Activated CD8-positive, alpha-beta memory T cell treated with anti-CD3 and anti-CD28 coated beads for 4 hours (primary cell): ENCODE results near the gene UBR7.
A peak's percentile ranks its signal among the peaks of the same experiment; 100 is the strongest.
"Not testable (repeated sequence)": the region's sequence is repeated elsewhere in the genome, so short reads cannot be mapped to it uniquely, and the experiment has no call there.

ENCODE experiments used
- DNase-seq, 2 donors: peaks; one replicate each; pipeline ENCODE4 v3.0.0-alpha.2; 2020; ENCODE audit warnings: low read depth in 2 of 2

Gene UBR7, protein sequence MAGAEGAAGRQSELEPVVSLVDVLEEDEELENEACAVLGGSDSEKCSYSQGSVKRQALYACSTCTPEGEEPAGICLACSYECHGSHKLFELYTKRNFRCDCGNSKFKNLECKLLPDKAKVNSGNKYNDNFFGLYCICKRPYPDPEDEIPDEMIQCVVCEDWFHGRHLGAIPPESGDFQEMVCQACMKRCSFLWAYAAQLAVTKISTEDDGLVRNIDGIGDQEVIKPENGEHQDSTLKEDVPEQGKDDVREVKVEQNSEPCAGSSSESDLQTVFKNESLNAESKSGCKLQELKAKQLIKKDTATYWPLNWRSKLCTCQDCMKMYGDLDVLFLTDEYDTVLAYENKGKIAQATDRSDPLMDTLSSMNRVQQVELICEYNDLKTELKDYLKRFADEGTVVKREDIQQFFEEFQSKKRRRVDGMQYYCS

DNA sequence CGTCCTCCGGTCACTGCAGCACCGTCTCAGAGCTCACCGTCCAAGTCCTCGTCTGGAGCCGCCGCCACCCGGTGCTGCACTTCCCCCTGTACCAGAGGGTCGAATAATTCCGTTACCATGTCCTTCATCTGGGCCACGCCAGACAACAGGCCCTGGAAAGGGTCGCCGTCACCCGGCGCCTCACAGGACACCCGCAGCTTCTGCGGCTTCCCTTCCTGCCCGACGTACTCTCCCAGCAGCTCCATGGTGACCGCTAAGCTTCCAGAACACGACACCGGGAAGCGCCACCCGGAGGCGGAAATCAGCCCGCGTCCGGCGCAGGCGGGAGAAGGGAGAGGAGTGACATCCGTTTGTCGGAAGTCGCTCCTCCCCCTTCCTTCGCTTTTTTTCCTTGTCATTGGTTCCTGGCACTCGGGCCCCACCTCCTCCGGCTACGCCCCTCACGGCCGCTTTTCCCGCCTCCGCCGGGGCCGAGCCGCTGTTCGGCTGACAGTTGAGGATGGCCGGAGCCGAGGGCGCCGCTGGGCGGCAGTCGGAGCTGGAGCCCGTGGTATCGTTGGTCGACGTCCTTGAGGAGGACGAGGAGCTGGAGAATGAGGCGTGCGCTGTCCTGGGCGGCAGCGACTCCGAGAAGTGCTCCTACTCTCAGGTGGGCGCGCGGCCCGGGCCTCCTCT lies at the start of gene UBR7, which contains the start of gene GON7:
TSS of gene UBR7 (plus strand) at position 464 of the 675 bp plus-strand sequence. CDS start at position 500, 36 bp downstream.
TSS of gene GON7 (minus strand) at position 273 of the 675 bp plus-strand sequence. CDS start at position 245, 28 bp downstream.
- peak; percentile 72 for DNase-seq

DNA sequence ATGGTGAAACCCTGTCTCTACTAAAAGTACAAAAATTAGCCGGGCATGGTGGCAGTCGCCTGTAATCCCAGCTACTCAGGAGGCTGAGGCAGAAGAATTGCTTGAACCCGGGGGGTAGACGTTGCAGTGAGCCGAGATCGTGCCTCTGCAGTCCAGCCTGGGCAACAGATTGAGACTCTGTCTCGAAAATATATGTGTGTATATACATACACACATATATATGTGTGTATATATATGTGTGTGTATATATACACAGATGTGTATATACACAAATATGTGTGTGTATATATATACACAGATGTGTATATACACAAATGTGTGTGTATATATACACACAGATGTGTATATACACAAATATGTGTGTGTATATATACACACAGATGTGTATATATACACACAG lies 48.7 kb upstream of the UBR7 start:
- DNase-seq, result not testable (repeated sequence)

DNA sequence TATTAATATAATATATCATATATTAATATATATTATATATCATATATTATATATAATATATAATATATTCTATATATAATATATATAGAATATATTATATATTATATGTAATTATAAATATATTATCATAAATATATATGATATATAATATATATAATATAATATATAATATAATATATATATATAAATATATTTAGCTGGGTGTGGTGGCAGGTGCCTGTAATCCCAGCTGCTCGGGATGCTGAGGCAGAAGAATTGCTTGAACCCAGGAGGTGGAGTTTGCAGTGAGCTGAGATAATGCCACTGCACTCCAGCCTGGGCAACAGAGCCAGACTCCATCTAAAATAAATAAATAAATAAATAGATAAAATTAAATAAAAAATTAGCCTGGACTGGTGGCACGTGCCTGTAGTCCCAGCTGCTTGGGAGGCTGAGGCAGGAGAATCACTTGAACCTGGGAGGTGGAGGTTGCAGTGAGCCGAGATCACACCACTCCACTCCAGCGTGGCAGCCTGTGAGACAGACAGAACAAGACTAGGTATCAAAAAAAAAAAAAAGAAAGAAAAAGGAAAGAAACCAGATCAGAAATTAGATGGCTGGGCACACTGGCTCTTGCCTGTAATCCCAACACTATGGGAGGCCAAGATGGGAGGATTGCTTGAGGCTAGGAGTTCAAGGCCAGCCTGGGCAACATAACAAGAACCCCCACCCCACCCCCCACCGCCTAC lies 47.3 kb upstream of the UBR7 start:
- DNase-seq, result not testable (repeated sequence)

DNA sequence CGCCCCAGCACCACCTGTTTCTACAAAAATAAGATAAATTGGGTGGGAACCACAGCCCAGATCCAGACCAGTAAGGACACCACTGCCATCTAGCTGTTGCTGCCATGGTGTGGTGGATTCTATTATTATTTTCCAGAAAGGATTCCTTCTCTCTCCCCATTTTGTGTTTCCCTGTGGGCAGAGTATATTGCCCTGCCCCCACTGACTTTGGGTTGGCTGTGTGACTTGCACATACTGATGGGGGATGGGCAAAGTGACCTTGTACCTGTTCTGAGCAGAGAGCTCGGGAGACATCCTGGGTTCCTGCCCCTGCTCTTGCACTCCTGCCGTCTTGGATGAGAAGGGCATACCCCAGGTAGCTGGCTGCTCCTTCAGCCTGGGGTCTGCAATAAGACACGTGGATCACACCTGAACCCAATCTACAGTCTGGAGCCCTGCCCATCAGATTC lies 46.7 kb upstream of the UBR7 start:
- no peak for DNase-seq

DNA sequence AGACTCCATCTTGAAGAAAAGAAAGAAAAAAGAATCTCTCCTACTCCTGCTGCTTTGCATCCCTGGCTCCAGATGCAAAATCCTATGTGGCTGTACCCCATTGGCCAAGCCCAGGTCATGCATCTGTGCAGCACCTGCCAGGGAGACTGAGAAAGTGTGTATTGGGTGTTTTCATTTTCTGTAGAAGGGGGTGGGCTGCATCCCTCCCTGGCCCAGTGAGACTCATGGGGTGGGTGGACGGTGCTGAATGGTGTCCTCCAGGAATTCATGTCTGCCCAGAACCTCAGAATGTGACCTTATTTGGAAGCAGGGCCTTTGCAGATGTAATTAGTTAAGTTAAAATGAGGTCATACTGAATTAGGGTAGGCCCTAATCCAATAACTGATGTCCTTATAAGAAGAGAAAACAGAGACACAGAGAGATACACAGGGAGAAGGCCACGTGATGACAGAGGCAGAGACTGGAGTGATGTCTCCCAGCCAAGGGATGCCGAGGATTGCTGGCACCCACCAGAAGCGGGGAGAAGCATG lies 45.6 kb upstream of the UBR7 start:
- no peak for DNase-seq

DNA sequence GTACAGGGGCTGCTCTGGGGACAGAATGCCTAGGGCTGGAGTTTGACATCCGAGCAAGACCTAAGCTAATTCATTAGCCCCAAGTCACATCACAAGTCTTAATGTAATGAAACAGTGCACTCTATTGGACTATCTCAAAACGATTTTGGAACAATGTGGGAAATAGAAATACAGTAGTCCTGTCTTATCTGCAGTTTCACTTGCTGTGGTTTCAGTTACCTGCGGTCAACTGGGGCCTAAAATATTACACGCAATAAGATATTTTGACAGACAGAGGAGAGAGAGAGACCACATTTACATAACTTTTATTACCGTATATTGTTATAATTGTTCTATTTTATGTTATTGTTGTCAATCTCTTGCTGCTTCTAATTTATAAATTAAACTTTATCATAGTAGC lies 43.5 kb upstream of the UBR7 start:
- no peak for DNase-seq

DNA sequence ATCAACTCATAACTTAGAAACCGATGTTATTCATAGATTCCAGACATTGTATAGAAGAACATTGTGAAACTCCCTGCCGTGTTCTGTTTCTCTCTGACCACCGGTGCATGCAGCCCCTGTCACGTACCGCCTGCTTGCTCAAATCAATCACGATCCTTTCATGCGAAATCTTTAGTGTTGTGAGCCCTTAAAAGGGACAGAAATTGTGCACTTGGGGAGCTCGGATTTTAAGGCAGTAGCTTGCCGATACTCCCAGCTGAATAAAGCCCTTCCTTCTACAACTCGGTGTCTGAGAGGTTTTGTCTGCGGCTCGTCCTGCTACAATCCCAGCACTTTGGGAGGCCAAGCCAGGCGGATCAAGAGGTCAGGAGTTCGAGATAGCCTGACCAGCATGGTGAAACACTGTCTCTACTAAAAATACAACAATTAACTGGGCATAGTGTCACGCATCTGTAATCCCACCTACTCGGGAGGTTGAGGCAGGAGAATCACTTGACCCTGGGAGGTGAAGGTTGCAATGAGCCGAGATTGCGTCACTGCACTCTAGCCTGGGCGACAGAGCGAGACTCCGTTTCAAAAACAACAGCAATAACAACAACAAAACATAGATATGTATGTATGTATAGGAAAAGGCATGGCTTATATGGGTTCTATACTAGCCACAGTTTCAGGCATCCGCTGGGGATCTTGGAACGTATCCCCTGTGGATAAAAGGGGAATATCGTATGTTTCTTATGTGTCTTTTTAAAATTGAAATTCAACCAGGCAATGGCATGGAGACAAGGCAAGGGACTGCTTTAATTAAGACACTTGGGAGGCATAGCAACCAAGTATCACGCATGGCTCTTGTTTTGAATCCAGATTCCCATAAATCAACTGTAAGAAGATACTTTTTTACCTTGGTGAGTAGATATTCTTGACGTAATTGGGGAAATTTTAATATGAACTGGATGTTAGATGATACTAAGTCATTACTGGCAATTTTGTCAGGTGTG lies 41.5 kb upstream of the UBR7 start:
- DNase-seq, result not testable (repeated sequence)

DNA sequence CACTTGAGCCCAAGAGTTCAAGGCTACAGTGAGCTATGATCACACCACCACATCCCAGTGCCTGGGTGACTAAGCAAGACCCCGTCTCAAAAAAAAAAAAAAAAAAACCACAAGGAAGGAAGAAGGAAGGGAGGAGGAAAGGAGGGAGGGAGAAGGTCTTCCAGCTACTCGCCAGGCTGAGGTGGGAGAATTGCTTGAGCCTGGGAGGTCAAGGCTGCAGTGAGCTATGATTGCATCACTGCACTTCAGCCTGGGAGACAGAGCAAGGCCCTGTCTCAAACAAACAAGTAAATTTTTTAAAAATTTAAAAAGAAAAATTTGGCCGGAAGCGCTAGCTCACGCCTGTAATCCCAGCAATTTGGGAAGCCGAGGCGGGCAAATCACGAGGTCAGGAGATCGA lies 38.4 kb upstream of the UBR7 start:
- not testable (repeated sequence) for DNase-seq

DNA sequence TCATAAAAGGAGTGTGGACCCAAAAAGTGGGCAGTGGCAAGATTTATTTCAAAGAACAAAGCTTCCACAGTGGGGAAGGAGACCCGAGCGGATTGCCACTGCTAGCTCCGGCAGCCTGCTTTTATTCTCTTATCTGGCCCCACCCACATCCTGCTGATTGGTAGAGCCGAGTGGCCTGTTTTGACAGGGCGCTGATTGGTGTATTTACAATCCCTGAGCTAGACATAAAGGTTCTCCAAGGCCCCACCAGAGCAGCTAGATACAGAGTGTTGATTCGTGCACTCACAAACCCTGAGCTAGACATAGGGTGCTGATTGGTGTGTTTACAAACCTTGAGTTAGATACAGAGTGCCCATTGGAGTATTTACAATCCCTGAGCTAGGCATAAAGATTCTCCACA lies 37.4 kb upstream of the UBR7 start:
- DNase-seq, result not testable (repeated sequence)

DNA sequence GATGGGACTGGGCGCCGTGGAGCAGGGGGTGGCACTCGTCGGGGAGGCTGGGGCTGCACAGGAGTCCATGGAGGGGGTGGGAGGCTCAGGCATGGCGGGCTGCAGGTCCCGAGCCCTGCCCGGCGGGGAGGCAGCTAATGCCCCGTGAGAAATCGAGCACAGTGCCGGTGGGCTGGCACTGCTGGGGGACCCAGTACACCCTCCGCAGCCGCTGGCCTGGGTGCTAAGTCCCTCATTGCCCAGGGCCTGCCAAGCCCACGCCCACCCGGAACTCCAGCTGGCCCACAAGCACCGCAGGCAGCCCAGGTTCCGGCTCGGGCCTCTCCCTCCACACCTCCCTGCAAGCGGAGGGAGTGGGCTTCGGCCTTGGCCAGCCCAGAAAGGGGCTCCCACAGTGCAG lies 36.9 kb upstream of the UBR7 start:
- not testable (repeated sequence) for DNase-seq

DNA sequence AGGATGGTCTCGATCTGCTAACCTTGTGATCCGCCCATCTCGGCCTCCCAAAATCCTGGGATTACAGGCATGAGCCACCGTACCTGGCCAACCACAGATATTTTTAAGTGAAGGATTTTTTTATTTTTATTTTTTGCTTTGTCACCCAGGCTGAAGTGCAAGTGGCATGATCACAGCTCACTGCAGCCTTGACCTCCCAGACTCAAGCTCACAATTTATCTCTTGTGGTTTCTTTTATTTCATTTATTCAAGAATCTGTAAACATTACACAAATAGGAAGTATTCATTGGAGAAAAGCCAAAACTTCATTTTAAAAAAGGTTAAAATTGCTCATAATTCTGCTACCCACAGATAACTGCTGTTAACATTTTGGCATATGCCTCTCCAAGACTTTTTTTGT lies 35.7 kb upstream of the UBR7 start:
- DNase-seq, result no peak

DNA sequence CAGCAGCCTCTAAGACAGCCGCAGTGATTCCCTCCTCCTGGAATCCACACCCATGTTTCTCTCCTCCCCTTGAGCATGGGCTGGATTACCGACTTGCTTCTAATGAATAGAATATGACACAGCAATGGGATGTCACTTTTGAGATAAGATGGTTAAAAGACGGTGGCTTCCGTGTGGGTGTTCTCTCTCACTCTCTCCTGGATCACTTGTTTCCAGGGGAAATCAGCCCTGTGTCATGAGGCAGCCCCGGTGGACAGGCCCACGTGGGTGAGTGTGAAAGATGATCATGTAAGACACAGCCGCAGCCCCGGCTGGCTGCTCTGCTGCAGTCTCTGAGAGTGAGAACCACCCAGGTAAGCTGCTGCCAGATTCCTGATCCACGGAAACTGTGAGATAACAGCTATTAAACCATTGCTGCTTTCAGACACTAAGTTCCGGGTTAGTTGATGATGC lies 33.1 kb upstream of the UBR7 start:
- no peak for DNase-seq

DNA sequence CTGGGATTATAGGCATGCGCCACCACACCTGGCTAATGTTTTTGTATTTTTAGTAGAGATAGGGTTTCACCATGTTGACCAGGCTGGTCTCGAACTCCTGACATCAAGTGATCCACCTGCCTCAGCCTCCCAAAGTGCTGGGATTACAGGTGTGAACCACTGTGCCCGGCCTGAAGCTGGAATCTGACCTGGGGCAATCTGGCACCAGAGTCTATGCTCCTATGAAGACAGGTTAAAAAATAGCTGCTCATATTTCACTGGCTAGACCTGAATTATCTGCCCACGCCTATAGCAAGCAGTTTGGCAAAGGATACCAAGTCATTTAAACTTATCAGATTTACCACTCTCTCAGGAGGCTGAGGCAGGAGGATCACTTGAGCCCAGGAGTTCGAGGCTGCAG lies 32.3 kb upstream of the UBR7 start:
- DNase-seq, result not testable (repeated sequence)

DNA sequence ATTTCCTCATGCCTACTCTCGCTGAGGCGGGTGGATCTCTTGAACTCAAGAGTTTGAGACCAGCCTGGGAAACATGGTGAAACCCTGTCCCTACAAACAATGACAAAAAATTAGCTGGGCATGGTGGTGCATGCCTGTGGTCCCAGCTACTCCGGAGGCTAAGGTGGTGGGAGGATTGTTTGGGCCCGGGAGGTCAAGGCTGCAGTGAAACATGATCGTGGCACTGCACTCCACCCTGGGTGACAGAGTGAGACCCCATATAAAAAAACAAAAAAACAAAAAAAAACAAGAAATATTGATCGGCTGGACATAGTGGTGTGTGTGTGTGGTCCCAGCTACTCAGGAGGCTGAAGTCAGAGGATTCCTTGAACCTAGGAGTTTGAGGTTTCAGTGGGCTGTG lies 31.6 kb upstream of the UBR7 start:
- no peak for DNase-seq

DNA sequence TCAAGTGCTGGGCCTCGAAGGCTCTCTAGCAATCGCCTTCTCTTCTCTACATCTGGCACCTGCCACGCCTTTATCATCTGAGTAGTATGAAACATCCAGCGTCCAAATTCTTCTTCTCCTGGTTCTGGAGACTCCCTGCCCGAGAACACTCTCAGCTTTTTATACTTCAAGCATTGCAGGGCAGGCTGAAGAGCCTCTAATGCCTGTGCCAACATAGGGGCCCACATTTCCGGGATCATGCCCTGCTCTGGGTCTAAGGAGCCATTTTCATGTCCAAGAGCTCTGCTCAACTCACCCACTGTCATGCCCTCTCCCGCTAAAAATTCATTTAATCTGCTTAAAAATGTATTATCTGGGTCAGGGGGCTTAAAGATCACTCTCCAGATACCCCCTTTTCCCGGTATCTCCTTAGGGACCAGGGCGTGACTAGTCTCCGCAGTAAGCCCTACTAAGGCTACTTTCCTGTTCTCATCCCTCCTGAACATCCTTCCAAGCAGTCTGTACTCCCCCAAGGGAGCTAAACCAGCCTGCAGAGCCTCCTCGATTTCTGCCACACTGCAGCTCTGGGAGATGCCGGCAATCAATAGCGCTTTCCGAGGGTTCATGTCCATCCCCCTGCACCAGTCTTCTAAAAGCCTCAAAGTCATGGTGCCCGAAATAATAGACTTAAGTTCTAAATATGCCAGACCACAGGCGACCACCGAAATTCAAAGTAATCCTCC lies 23.3 kb upstream of the UBR7 start:
- no peak for DNase-seq

DNA sequence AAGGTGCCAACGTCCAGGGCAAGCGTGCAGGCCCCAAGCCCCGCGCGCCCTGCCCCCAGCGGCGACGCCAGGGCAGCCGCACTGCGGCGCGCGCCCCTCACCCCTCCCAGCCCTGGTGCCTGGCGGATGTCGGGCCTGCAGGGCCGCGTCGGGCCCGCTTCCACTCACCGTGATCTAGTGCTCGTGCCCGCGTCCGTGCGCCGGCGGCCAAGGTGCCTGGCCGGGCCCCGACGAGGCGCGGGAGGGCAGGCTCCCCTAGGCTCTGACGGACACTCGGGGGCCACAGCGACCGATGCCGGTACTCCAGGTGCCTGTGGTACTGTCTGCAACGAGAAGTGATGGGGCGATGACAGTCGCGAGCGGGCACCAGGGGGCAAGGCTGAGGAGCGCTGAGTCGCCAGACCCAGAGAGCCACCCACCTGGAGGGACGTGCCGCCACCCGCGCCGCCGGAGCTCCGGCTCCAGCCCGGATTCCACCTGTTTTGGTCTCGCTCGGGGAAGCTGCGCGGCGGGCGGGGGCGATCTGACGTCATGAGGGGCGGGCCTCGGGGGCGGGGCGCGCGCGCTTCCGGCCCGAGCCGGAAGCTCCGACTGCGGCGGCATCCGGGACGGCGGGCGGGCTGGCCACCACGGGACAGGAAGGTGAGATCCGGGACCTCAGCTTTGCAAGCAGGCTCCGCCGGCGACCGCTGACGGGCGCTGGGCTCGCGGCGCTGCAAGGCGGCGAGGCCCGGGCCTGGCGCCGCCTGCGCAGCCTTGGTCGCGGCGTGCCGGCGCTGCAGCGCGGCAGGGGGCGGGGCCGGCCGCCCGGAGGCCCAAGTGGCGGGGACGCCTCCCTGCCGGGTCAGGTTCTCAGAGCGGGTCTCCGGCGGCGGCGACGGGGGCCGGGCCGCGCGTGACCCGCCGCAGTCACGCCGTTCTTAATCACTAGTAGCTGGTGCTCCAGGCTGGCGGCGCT lies 22.4 kb upstream of the UBR7 start, which contains the start of the genes LYSET and MOAP1:
TSS of gene LYSET (plus strand) at position 927 of the 958 bp plus-strand sequence. CDS start 89 bp downstream, outside the sequence.
TSS of gene MOAP1 (minus strand) at position 507 of the 958 bp plus-strand sequence. CDS start 655 bp downstream, outside the sequence.
- DNase-seq, result peak; percentile 76 to 78

DNA sequence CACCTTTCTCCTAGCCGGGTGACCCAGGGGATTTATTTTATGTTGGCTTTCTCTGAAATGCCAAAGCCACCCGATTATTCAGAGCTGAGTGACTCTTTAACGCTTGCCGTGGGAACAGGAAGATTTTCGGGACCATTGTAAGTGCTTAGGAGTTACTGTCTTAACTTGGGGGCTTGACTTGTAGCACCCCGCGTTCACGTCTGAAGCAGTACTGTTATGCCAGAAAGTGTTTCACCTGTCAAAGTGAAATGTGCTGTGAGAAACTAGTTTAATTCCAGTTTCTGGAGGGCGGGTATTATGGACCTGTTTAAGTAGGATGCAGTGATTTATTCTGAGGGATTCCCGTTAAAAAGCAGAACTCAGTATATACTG lies 21.7 kb upstream of the UBR7 start:
- DNase-seq, result no peak

DNA sequence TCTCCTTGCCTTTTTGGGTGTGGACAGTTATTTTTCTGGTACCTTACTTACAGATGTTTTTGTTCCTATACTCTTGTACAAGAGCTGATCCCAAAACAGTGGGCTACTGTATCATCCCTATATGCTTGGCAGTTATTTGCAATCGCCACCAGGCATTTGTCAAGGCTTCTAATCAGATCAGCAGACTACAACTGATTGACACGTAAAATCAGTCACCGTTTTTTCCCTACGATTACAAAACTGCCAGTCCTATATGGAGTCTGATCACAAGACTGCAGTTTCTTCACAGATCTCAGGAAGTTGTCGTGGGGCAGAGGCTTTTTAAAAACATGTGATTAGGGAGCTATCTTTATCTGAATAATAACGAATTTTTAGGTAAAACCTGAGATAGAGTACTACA lies 20.6 kb upstream of the UBR7 start:
- DNase-seq, result no peak

DNA sequence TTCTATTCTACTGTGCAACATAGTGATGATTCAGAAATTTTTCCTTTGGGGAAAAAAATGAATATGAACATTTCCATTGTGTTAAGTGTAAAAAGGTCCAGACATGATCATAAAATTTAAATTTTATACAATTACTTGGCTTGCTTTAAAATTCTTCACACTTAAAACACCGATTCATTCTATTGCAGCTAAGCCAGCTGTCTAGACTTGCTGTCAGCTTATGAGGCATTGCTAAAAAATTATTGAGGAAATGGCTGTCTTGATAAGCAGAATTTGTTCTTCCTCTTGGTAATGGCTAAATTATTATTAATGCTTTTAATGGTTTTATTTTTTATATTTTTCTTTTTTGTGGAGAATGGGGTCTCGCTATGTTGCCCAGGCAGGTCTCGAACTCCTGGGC lies 20.1 kb upstream of the UBR7 start:
- DNase-seq, result no peak
